ENCODE data around the gene ROPN1.
"Not testable (repeated sequence)": the region's sequence is repeated elsewhere in the genome, so short reads cannot be mapped to it uniquely, and the experiment has no call there.

- TF ChIP-seq CTCF (IDR thresholded peaks at IDR 0.05); REST (IDR thresholded peaks at IDR 0.05; ENCODE audit: insufficient read depth in 1 of 2, low read depth in 2 of 2, low read length in 1 of 2): not testable (repeated sequence)
Observed at GRCh38 chr3:124023531-124023930, 31.6 kb upstream of the ROPN1 start.

Measured in Panc1 (cell line).